A204.1 (cell line): ENCODE data around the gene ANGPTL7.

Source experiments
- FAIRE-seq: peaks from 2 replicates; lab custom pipeline; 2012; peaks lifted over from hg19 to GRCh38; lab: Jason Lieb, UNC

The ANGPTL7 gene

DNA sequence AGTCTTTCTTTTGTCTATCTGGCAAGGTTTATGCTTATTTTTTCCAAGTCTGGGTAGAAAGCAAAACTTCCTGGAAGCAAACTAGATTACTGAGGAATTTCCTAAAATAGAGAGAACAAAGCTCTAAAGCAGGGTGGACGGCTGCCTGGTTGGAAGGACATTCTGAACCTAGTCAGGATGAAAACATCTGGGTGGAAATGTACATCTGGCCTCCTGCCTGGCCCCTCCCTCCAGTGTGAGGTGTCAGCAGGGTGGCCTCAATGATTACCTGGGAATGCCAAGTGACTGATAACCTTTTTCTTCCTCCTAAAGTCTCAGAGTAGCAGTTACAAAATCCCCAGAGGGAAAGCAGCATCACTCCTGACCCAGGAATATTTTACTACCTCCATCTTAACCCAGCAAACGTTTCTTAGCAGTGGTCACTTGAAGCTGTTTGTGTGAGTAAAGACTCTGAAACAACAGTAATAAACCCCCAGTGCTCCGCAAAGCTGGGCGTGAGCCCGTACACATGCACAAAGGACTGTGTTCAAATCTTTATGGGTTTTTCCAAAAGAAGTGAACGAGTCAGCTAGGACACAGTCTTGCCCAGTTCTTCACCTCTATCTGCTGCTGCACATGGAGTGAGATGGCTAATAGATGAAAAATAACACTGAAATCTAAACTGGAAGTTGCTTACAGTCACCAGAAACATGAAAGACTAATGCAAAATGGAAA lies 18.9 kb downstream of the ANGPTL7 start:
- no peak for FAIRE-seq

DNA sequence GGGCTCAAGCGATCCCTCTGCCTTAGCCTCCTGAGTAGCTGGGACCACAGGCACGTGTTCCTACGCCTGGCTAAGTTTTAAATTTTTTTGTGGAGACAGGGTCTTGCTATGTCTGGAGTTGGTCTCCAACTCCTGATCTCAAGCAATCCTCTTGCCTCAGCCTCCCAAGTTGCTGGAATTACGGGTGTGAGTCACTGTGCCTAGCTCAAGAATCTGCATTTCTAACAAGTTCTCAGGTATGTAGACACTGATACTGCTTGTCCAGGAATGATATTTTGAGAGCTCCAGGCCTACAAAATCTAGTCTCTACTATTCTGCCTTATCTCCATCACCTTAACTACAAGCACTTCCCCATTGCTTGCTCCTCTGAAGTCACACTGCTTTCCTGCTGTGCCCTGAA lies 22.3 kb downstream of the ANGPTL7 start:
- no peak for FAIRE-seq

DNA sequence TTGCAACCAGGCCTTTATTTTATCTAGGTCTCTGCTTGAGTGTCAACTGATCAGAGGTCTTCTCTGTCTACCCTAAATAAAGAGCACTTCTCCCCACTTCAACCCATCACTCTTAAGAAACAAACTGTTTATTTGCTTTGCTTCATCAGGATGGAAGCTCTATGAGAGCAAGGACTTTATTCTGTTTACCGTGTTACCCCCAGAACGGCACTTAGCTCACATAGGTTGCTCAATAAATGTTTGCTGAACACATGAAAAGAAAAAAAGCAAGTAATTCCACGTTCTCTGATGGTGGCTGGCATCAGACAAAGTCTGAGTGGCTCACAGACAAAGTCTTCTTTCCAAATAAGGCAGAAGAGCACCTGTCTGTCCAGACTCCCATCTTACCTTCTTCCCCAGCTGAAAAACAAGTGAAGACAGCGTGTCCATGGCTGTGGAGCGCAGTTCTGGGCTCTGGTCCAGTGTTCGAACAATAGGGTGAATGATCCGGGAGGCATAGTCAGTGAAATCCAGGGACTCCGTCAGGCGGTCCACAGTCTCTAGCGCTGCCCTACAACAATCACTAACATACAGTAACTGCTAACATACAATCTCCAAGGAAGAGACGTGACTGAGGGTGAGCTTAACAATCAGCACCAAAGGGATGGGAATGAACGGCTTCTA lies 22.9 kb downstream of the ANGPTL7 start:
- no peak for FAIRE-seq

DNA sequence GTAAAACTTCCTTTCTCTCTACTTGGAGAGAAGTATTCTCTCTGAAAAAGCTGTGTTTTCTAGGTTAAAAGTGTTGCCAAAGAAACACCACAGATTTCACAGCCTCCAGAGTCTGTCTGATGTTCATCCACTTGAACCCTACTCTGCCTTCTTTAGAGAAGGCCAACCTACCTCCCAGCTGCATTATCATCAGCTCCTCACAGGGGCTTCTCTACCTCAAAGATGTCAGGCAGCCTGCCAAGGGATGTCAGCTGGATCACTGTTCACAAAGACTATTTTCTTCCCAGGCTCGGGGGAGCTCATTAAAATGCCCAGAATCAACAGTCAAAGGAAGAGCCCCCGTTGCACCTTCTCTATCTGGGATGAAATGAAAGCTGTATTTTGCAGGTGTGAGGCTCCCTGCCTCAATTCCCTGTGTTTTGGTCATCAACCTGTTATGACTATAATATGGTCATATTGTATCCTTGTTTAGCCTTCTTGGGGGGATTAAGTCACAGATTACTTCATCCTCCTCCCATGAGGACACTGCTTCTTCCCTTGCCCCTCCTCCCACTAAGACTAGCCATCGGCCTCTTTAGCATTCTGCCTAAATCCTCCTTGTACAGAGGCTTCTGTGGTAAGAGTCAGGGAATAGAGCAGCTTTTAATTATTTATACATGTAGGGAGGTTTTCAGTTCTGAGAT lies 25.7 kb downstream of the ANGPTL7 start:
- no peak for FAIRE-seq

DNA sequence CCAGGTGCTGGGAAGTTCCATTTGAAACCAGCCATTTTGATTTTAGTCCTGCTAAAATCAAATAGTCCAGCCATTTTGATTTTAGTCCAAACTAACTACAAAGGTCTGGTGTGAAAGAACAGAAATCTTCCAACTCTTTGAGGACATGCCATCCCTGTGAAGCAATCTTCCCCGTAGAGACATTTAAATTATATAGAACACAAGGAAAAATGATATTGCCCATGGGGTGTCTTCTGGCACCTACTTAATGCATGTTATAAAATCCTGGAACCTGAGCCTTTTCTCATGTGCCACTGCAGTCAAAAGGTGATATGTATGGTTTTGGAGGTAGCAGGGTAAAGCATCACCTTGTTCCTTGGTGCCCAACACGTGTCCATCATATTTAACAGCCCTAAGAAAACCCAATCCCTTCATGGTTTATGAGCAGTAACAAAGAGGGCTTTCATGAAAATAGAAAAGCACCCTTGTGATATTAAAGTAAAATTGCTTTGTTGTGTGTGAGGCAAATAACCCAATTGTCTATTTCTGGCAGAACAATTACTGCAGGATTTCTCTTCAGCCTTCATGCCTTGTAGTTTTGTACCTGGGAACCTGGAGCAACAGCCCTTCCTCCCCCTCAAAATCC lies 26.3 kb downstream of the ANGPTL7 start:
- FAIRE-seq = no peak

DNA sequence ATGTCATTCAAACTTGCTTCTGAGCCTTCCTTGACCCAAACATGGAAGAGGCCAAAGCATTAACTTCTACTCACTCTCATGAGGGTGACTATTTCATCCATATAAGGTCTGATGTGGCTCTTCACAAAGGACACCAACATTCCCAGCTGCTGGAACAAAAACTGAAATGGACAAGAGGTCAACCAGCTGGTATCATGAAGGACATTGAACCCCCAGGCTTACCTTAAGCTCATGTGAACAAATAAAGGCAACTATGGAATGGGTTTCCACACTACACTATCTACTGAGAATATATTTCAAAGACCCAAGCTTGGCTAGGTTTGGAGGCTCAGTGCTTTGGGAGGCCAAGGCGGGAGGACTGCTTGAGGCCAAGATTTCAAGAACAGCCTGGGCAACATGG lies 26.9 kb downstream of the ANGPTL7 start:
- no peak for FAIRE-seq

DNA sequence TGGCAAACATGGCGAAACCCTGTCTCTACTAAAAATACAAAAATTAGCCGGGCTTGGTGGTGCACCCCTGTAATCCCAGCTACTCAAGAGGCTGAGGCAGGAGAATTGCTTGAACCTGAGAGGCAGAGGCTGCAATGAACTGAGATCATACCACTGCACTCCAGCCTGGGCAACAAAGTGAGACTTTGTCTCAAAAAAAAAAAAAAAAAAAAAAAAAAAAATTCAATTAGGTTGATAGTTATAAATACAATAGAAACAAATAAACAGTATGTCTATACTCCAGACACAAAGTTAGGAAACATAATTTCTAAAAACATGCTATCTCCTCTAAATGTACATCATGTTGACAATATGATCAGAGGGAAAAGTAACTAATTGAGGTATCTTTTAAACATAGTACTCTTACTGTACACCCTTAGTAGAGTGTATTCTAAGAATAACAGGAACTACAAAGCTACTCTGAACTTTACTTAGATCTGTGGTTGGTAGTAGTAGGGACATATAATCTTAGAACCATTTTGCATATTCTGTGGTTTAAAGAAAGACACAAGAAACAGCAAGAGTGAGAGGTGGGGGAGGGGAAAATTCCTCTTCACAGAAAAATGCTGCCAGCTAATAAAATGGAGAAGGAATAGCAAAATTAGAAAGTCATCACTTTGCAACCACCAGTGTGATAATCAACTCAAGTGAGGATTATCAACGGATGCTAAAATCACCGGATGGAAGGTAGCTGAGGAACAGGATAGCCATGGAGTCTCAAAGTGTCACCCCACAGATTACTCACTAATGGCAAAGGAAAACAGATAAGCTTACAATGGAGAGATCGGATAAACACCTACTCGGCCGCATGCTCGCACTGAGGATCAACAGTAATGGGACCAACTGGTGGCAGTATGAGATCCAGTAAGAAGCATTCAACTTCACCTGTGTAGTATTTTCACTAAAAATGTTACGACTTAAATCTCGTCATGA lies 38.2 kb downstream of the ANGPTL7 start:
- FAIRE-seq = no peak

DNA sequence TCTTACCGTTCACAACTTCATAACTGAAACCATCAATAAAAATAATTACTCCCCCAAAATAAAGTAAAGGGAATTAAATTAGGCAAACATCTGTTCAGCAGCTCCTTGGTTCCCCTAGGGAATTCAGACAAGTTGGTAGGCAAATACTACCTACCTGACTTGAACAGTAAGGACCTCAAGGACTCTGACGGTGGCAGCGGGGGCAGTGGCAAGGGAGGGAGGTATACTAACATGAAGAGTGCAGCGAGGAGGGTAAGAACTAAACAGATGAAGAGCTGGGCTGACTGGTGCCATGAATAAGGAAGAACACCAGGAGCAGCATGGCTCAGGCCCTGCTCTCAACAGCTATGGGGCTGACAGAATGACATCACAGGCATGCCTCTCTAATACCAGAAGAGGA lies 40.0 kb downstream of the ANGPTL7 start:
- no peak for FAIRE-seq

DNA sequence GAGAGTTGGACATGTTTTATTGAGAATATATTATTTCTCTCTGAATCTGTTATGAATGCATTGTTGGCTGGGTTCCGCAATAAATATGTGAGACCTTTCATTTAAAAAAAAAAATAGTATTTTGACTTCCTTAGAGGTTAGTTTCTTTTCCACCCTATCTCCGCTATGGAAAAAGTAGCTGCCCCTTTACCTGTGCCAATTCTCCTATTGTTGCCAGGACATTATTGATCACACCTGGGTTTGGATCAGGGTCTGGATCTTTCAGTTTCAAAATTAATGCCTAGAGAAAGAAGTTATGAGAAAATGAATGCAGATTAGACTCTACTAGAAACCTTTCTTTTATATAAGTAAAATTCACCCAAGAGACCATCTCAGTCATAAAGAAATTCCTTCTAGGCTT lies 44.1 kb downstream of the ANGPTL7 start:
- FAIRE-seq = no peak

DNA sequence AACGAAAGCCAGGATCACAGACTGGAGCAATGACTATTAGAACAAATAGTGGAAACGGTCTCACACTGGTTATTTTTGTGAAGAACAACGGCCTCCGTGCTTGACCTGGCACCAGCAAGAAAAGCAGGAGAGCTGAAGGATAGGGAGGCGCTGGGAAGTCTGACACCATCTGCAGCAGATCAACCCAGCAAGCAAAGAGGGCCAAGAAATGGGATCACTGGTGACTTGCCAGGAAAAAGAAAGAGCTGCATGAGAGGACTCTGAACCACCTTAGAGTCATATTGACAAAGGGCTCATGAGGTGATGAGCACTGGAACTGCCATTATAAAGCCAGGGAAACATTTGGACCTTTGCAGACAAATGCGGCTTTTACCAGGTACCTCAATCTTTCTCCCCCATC lies 48.2 kb downstream of the ANGPTL7 start:
- FAIRE-seq = no peak

DNA sequence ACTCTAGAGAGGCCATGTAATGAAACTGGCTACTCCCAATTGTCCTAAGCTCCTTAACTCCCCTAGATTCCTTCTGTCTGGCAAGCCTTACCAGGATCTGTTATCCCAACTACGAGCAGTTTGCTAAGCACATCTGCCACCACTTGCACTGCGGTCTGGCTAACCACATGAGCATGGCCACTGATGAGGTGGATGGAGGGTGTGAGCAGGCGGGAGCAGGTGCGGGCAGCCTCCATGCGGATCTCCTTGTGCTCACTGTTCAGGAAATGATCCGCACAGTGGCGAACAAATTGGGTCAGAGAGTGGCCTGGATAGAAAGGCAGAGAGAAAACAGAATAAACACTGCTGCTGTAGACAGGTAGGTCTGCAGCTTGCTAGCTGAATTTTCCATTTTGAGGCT lies 49.2 kb downstream of the ANGPTL7 start:
- FAIRE-seq = no peak

DNA sequence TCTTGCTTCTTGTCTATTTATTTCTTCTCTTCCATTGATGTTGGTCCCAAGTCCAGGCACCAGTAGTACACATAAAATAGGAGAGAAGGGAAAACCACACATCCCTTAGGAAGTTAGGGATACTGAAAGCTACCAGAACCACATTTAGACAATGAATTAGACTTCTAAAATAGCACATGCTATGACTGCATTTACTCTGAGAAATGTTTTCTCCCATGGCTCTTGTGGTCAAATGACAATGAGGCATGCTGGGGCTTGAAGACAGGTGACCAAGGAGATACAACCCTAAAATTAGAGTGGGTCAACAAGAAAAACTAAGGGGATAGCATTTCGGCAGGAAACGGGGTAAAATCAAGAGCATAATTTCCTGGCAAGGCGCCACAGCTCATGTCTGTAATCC lies 56.1 kb downstream of the ANGPTL7 start:
- no peak for FAIRE-seq
